Liver (tissue), 3 donors: ENCODE measurements around the gene SOX10.

ENCODE experiments used
- ATF3 ChIP-seq: IDR thresholded peaks from 2 replicates; pipeline ENCODE4 v1.6.1; 2016; ENCODE audit warnings: antibody characterized with exemption
- EGR1 ChIP-seq, 2 donors: IDR thresholded peaks; 2 replicates each; pipeline ENCODE4 v1.6.1; 2016 to 2018; ENCODE audit warnings: antibody characterized with exemption in 2 of 2, low read depth in 2 of 2
- FOXA1 ChIP-seq: IDR thresholded peaks from 2 replicates; pipeline ENCODE4 v1.6.1; 2016; ENCODE audit warnings: antibody characterized with exemption
- GABPA ChIP-seq, 2 donors: IDR thresholded peaks in 1 of 2; conservative IDR thresholded peaks in 1 of 2; 2 replicates each; pipeline ENCODE4 v1.6.1; 2016; ENCODE audit warnings: antibody characterized with exemption in 2 of 2, mild to moderate bottlenecking in 1 of 2, moderate library complexity in 1 of 2
- RAD21 ChIP-seq, 2 donors: IDR thresholded peaks; 2 replicates each; pipeline ENCODE4 v1.6.1; 2016; ENCODE audit warnings: antibody characterized with exemption in 2 of 2, mild to moderate bottlenecking in 2 of 2
- SP1 ChIP-seq: IDR thresholded peaks from 2 replicates; pipeline ENCODE4 v1.6.1; 2018; ENCODE audit warnings: antibody characterized with exemption, mild to moderate bottlenecking
- YY1 ChIP-seq: IDR thresholded peaks from 2 replicates; pipeline ENCODE4 v1.6.1; 2016; ENCODE audit warnings: antibody characterized with exemption, mild to moderate bottlenecking
- TF ChIP-seq, protein P1 (sequence below): fragments of 150-350 bp; IDR thresholded peaks from 2 replicates; pipeline ENCODE4 v1.5.1; 2017; ENCODE audit warnings: improper control_type of control experiment, low read depth, low read length; ENCODE audit not compliant: missing input control
- TF ChIP-seq, protein P2 (sequence below): IDR thresholded peaks from 2 replicates; pipeline ENCODE4 v1.6.1; 2016; ENCODE audit warnings: antibody characterized with exemption
- donor health status: healthy.
- donor health status: healthy.

GRCh38 chr22:37999236-37999635 is 14.9 kb upstream of the SOX10 start:
- TF ChIP-seq GABPA (IDR thresholded peaks at IDR 0.05 in 1 of 2, conservative IDR thresholded peaks at IDR 0.05 in 1 of 2) (no peak), EGR1 (IDR thresholded peaks at IDR 0.05; ENCODE audit: low read depth in 2 of 2) (no peak), ATF3 (no peak), FOXA1 (no peak), SP1 (no peak), RAD21 (IDR thresholded peaks at IDR 0.05) (no peak), YY1 (no peak)
- TF ChIP-seq, protein P1, sequence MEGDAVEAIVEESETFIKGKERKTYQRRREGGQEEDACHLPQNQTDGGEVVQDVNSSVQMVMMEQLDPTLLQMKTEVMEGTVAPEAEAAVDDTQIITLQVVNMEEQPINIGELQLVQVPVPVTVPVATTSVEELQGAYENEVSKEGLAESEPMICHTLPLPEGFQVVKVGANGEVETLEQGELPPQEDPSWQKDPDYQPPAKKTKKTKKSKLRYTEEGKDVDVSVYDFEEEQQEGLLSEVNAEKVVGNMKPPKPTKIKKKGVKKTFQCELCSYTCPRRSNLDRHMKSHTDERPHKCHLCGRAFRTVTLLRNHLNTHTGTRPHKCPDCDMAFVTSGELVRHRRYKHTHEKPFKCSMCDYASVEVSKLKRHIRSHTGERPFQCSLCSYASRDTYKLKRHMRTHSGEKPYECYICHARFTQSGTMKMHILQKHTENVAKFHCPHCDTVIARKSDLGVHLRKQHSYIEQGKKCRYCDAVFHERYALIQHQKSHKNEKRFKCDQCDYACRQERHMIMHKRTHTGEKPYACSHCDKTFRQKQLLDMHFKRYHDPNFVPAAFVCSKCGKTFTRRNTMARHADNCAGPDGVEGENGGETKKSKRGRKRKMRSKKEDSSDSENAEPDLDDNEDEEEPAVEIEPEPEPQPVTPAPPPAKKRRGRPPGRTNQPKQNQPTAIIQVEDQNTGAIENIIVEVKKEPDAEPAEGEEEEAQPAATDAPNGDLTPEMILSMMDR: no peak
- TF ChIP-seq, protein P2, sequence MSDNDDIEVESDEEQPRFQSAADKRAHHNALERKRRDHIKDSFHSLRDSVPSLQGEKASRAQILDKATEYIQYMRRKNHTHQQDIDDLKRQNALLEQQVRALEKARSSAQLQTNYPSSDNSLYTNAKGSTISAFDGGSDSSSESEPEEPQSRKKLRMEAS: no peak
